ENCODE measurements around the gene PTPRCAP. TPM values are rescaled to one million over a fixed set of nuclear protein-coding genes. Genes with fewer than 3 reads are reported as not detected.

Gene PTPRCAP
- total and polyA plus RNA-seq, 2 experiments from 2014 or later = 3.3 to 3.5 TPM

GRCh38 chr11:67393990-67394389, 43.5 kb downstream of the PTPRCAP start:
- H3K4me2 ChIP-seq = no peak overlapping the region
- Mint-ChIP-seq H3K9me3 (no peaks in the 10 kb centered on the region), H3K27me3 (ENCODE audit: insufficient read depth, low read depth, poor library complexity) (peaks cover 21% of the 10 kb centered on the region), H3K4me1 (peaks cover 43% of the 10 kb centered on the region), H3K36me3 (ENCODE audit: low read depth) (peaks cover 32% of the 10 kb centered on the region), H3K4me3 (no peak overlapping the region), H3K27ac (no peak overlapping the region)
- ATAC-seq = no peak
- 0 out of 2 replicates have a peak, but pooled peaks cover 3% of the 10 kb centered on the region for H3K79me2 ChIP-seq (replicated peaks; ENCODE audit: insufficient read depth)
- no peaks in the 10 kb centered on the region for H3K9me2 ChIP-seq (ENCODE audit: insufficient read depth)
- no peak overlapping the region for H3K27ac ChIP-seq (ENCODE audit: low read depth)
- H2AFZ ChIP-seq = no peak overlapping the region
- DNase-seq (ENCODE audit: low spot score) = no peak
- H3K4me1 ChIP-seq (ENCODE audit: insufficient read depth) = peaks cover 14% of the 10 kb centered on the region
- TF ChIP-seq POLR2AphosphoS5 (IDR thresholded peaks at IDR 0.05; ENCODE audit: low read depth) = no peak
- TF ChIP-seq STAT1 (IDR thresholded peaks at IDR 0.05; ENCODE audit: unreplicated experiment) = no peak
- no peak for TF ChIP-seq ZNF462 (CRISPR knock-in tag; IDR thresholded peaks at IDR 0.05)
- TF ChIP-seq NANOG (IDR thresholded peaks at IDR 0.05; ENCODE audit: borderline replicate concordance) = no peak
- TF ChIP-seq ZNF114 (CRISPR knock-in tag; IDR thresholded peaks at IDR 0.05) = no peak
- TF ChIP-seq JUNB (IDR thresholded peaks at IDR 0.05; ENCODE audit: unreplicated experiment) = no peak
- no peak for TF ChIP-seq REST (IDR thresholded peaks at IDR 0.05; ENCODE audit: unreplicated experiment)
- TF ChIP-seq ETS1 (IDR thresholded peaks at IDR 0.05) = no peak
- no peak for TF ChIP-seq ZNF331 (CRISPR knock-in tag; IDR thresholded peaks at IDR 0.05; ENCODE audit: low read depth)
- no peak for TF ChIP-seq CTCF (conservative IDR thresholded peaks at IDR 0.05; ENCODE audit: low read depth in 2 of 2)
- no peak for TF ChIP-seq CREB1 (CRISPR knock-in tag; IDR thresholded peaks at IDR 0.05; ENCODE audit: low read depth)
- TF ChIP-seq EZH2 (IDR thresholded peaks at IDR 0.05; ENCODE audit: low read depth, unreplicated experiment) = no peak
- TF ChIP-seq EZH2phosphoT487 (IDR thresholded peaks at IDR 0.05; ENCODE audit: unreplicated experiment) = no peak
- H3K27me3 ChIP-seq (ENCODE audit: insufficient read depth) = no peaks in the 10 kb centered on the region
- 0 out of 2 replicates have a peak, but pooled peaks cover 12% of the 10 kb centered on the region for H3F3A ChIP-seq (replicated peaks; ENCODE audit: low read depth)
- no peaks in the 10 kb centered on the region for H3K36me3 ChIP-seq (ENCODE audit: insufficient read depth)
- no peaks in the 10 kb centered on the region; the same call in 1 of the 2 replicates for H4K20me1 ChIP-seq (replicated peaks; ENCODE audit: insufficient read depth)
- H3K4me3 ChIP-seq = no peak overlapping the region
